K562 (cell line): ENCODE results near the gene GP1BB. TPM values are rescaled to one million over a fixed set of nuclear protein-coding genes. Genes with fewer than 3 reads are reported as not detected.

Experiments
- EGR1 ChIP-seq: fragments of 450-650 bp; conservative IDR thresholded peaks from 2 replicates; pipeline ENCODE4 v1.6.1; 2017; ENCODE audit warnings: mild to moderate bottlenecking
- KDM4B ChIP-seq, 2 experiments: fragments of 450-650 bp in 1 of 2; sonication (generic) in 1 of 2; IDR thresholded peaks; 2 replicates each; pipeline ENCODE4 v1.6.1; 2016 to 2017; ENCODE audit warnings: borderline replicate concordance in 2 of 2, antibody characterized with exemption in 1 of 2, low read depth in 1 of 2, mild to moderate bottlenecking in 1 of 2
- NR2F6 ChIP-seq: fragments of 450-650 bp; formaldehyde crosslinking; IDR thresholded peaks from 2 replicates; pipeline ENCODE4 v1.4.0; 2020; ENCODE audit warnings: mild to moderate bottlenecking
- RHOXF2B ChIP-seq: fragments of 250-450 bp; sonication (Bioruptor Pico); conservative IDR thresholded peaks from 2 replicates; pipeline ENCODE4 v1.5.1; 2021
- SREBF2 ChIP-seq: sonication (generic); formaldehyde crosslinking; IDR thresholded peaks from 2 replicates; pipeline ENCODE4 v1.4.0; 2020; ENCODE audit warnings: mild to moderate bottlenecking, missing genetic modification reagents
- ZNF699 ChIP-seq: fragments of 250-450 bp; sonication (Bioruptor Pico); IDR thresholded peaks from 2 replicates; pipeline ENCODE4 v1.8.0; 2021; ENCODE audit warnings: mild to moderate bottlenecking, moderate library complexity; ENCODE audit not compliant: insufficient replicate concordance
- polyA plus RNA-seq, 8 experiments: library from polyadenylated mRNA; depleted of rRNA in 4 of 8; stranded (reverse) in 5 of 8; unstranded in 3 of 8; fragments of >200 nt; fragmentation: Nextera tagmentation in 2 of 8; fragmentation: Illumina TruSeq in 1 of 8; extraction: Ambion mirVana in 2 of 8; extraction: Trizol in 1 of 8; gene quantifications; 2 replicates each; pipeline versions ENCODE4 v1.2.1 to v1.2.3, GENCODE V29; 2011 to 2014; ENCODE audit warnings: inconsistent platforms in 1 of 8, missing spikeins in 1 of 8
- total RNA-seq, 7 experiments: library from RNA; depleted of rRNA in 6 of 7; stranded (reverse); fragments of >200 nt in 6 of 7; fragmentation: Illumina TruSeq in 2 of 7; extraction: Trizol in 2 of 7; gene quantifications; 2 replicates each; pipeline versions ENCODE4 v1.2.1 to v1.2.3, GENCODE V29; 2011 to 2021; ENCODE audit warnings: low replicate concordance in 1 of 7
- TF ChIP-seq, protein P1 (sequence below), 2 experiments: IDR thresholded peaks; 2 replicates each; pipeline ENCODE4 v1.6.1; 2012; ENCODE audit warnings: improper control_type of control experiment in 2 of 2, low read depth in 2 of 2, low read length in 2 of 2, borderline replicate concordance in 1 of 2
- TF ChIP-seq, protein P2 (sequence below): sonication (generic); formaldehyde crosslinking; IDR thresholded peaks from 2 replicates; pipeline ENCODE4 v1.9.0; 2022; ENCODE audit warnings: mild to moderate bottlenecking, missing genetic modification reagents

GP1BB gene
- total and polyA plus RNA-seq, 9 of the 15 experiments (the other 6 are each of a cell fraction or from before 2014, with no cell fraction given): 0.69 to 162 (median 2.8) TPM

DNA sequence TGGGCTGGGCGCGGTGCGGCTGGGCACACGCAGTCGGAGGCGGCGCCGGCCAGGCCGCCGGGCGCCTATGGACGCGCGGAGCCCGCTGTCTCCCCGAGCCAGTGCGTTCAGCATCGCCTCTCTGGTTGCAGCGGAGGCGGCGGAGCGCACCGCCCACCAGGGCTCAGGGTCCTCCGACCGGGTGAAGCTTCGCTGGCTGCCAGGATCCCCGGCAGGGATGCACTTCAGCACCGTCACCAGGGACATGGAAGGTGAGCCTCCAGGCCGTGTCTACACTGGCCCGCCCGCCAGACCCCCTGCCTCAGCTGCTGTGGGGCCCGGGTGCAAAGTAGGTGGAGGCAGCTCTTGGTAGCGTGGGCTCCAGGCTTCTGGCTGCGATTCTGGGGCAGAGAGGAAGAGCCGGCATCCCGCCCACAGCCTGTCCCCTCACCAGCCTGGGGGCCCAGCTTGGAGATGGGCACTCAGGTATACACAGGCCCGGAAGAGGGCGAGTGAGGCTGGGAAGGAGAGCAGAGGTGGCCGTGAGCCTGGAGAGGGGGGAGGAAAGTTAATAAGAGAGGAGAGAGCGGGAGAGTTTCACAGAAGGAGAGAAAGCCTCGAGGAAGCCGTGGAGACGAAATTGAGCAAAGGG, 36.2 kb downstream of the GP1BB start (continued):
- TF ChIP-seq, protein P1, sequence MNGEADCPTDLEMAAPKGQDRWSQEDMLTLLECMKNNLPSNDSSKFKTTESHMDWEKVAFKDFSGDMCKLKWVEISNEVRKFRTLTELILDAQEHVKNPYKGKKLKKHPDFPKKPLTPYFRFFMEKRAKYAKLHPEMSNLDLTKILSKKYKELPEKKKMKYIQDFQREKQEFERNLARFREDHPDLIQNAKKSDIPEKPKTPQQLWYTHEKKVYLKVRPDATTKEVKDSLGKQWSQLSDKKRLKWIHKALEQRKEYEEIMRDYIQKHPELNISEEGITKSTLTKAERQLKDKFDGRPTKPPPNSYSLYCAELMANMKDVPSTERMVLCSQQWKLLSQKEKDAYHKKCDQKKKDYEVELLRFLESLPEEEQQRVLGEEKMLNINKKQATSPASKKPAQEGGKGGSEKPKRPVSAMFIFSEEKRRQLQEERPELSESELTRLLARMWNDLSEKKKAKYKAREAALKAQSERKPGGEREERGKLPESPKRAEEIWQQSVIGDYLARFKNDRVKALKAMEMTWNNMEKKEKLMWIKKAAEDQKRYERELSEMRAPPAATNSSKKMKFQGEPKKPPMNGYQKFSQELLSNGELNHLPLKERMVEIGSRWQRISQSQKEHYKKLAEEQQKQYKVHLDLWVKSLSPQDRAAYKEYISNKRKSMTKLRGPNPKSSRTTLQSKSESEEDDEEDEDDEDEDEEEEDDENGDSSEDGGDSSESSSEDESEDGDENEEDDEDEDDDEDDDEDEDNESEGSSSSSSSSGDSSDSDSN (IDR thresholded peaks at IDR 0.05; ENCODE audit: borderline replicate concordance in 1 of 2, low read depth in 2 of 2, low read length in 2 of 2): 0 out of 4 replicates have a peak, but pooled peaks have one; percentile 30 to 49
- peak; percentile 75 for TF ChIP-seq ZNF699 (CRISPR knock-in tag)
- TF ChIP-seq, protein P2, sequence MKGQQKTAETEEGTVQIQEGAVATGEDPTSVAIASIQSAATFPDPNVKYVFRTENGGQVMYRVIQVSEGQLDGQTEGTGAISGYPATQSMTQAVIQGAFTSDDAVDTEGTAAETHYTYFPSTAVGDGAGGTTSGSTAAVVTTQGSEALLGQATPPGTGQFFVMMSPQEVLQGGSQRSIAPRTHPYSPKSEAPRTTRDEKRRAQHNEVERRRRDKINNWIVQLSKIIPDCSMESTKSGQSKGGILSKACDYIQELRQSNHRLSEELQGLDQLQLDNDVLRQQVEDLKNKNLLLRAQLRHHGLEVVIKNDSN (CRISPR knock-in tag): no peak
- TF ChIP-seq NR2F6: 0 out of 2 replicates have a peak, but pooled peaks have one; percentile 43
- 0 out of 4 replicates have a peak, but pooled peaks of 1 of the 2 experiments have one; percentile 51 for TF ChIP-seq KDM4B (IDR thresholded peaks at IDR 0.05; ENCODE audit: borderline replicate concordance in 2 of 2, low read depth in 1 of 2)
- 0 out of 2 replicates have a peak, but pooled peaks have one; percentile 46 for TF ChIP-seq RHOXF2B
- TF ChIP-seq SREBF2 (CRISPR knock-in tag): no peak
- TF ChIP-seq EGR1: peak; percentile 50
